ENCODE data around the gene PITRM1.
"Not testable (repeated sequence)": the region's sequence is repeated elsewhere in the genome, so short reads cannot be mapped to it uniquely, and the experiment has no call there.

The PITRM1 gene, protein sequence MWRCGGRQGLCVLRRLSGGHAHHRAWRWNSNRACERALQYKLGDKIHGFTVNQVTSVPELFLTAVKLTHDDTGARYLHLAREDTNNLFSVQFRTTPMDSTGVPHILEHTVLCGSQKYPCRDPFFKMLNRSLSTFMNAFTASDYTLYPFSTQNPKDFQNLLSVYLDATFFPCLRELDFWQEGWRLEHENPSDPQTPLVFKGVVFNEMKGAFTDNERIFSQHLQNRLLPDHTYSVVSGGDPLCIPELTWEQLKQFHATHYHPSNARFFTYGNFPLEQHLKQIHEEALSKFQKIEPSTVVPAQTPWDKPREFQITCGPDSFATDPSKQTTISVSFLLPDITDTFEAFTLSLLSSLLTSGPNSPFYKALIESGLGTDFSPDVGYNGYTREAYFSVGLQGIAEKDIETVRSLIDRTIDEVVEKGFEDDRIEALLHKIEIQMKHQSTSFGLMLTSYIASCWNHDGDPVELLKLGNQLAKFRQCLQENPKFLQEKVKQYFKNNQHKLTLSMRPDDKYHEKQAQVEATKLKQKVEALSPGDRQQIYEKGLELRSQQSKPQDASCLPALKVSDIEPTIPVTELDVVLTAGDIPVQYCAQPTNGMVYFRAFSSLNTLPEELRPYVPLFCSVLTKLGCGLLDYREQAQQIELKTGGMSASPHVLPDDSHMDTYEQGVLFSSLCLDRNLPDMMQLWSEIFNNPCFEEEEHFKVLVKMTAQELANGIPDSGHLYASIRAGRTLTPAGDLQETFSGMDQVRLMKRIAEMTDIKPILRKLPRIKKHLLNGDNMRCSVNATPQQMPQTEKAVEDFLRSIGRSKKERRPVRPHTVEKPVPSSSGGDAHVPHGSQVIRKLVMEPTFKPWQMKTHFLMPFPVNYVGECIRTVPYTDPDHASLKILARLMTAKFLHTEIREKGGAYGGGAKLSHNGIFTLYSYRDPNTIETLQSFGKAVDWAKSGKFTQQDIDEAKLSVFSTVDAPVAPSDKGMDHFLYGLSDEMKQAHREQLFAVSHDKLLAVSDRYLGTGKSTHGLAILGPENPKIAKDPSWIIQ

DNA sequence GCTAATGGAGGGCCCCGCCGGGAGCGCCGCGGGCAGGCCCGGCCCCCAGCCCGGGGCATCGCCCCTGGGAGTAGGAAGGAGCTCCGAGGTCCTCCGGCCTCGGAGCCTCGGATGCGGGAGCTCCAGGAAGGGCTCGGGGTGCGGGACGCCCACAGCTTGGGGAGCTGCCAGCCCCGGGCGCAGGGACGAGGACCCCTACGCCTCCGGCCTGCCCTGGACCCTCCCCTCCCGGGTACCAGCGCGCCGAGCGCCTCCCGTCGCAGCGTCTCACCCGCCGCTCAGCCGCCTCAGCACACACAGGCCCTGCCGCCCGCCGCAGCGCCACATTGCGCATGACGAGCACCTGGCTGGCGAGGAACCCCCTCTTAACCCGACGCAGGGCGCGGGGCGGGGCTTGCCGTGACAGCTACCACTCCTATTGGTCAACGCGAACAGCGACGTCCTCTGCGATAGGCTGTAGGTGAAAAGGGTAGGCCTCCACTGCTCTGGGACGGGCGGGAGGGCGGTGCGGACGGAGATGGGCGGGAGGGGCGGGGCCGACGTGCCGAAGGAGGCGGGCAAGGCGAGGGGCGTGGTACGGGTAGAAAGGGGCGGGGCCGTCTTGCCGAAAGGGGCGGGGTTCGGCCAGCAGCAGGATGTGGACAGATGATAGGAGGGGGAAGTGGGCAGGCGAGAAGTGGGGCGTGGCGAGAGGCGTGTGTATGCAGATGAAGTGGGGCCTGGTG, at the start of gene PITRM1:
Gene PITRM1 (minus strand): TSS at position 337 of the 725 bp plus-strand sequence. CDS start 10 bp downstream, at position 327.
- DNase-seq: peak; percentile 98

DNA sequence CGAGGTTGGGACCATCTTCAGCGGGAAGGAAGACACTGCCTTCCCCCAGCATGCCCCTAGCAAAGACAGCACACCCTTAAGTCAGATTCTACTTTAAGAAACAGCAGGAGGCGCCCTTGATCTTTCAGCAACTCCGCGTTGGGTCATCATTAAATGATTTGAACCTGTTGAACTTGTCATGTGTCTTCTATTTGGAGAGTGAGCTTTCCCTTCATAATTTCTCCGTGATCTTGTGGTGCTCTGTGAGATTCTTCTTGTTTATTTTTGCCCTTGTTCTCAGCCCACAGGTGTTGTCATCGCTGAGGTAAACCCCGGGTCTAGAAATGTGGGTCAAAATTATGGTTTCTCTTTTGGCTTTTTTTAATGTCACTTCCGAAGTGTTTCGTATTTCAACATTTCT, 49.5 kb upstream of the PITRM1 start:
- peak; percentile 12 for DNase-seq

DNA sequence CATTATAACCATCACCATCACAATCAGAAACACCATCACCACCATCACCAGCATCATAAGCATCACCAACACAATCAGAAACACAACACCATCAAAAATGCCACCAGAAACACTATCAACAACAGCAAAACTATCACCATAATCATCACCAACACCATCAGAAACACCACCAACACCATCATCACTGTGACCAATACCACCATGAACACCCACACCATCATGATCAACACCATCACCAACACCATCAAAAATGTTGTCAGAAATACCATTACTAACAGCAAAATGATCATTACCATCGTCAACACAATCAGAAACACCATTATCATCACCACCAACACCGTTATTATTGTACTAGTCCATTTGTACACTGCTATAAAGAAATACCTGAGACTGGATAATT, 49.0 kb upstream of the PITRM1 start:
- DNase-seq: not testable (repeated sequence)

DNA sequence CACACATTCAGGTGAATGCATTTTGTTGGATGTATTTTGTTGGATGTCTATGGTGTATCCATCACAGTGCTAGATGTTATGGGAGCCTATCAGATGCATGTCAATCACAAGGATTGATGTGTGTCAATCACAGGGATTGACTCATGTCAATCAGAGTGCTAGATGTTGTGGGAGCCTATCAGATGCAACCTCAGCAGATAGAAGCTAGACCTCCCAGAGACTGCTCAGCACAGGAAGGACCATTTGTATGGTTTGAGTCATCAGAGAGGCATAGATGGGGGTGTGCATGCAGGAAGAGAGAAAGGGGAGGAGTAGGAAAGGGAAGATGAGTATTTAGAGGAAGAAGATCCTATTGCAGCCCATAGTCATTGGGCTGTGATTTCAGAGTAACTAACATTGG, 48.3 kb upstream of the PITRM1 start:
- DNase-seq: no peak

DNA sequence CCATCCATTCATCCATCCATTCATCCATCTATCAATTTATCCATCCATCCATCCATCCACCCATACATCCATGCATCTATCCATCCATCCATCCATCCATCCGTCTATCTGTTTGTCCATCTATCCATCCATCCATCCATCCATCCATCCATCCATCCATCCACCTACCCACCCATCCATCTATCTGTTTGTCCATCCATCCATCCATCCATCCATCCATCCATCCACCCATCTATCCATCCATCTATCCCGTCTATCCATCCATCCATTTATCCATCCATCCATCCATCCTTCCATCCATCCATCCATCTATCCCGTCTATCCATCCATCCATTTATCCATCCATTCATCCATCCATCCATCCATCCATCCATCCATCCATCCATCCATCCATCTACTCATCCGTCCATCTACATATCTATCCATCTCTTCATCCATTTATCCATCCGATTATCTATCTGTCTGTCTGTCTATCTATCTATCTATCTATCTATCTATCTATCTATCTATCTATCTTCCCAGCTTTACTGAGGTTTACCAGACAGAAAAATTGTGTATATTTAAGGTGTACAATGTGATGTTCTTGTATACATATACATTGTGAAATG, 46.5 kb upstream of the PITRM1 start:
- DNase-seq: not testable (repeated sequence)

DNA sequence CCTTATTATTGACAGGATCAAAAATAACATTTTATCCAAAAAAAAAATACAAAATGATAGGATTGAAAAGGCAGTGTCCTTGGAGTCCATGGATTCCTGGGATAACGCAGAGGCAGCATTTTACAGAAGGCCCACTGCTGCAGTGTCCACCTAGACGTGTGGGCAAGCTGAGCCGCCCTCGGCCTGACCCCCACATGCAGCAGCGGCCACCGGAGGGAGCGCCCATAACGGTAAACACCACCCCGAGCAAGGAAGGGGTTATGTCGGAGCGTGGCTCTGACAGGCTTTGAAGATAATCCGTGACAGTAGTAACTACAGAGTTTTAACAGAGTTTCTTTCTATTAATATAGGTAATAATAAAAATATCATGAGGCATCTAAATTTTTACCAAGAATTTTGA, 45.3 kb upstream of the PITRM1 start:
- no peak for DNase-seq

DNA sequence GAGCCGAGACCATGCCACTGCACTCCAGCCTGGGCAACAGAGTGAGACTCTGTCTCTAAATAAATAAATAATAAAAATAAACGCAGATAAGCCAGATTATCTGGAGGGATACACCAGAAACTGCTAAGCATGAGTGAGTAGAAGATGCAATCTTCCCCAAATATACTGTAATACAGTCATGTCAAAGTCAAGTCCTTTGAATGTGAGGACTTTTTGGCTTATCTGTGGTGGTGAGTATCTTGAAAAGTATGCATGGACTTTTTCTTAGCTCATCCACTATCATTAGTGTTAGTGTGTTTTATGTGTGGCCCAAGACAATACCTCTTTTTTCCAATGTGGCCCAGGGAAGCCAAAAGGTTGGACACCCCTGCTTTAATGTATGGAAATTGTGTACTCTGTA, 44.7 kb upstream of the PITRM1 start:
- no peak for DNase-seq

DNA sequence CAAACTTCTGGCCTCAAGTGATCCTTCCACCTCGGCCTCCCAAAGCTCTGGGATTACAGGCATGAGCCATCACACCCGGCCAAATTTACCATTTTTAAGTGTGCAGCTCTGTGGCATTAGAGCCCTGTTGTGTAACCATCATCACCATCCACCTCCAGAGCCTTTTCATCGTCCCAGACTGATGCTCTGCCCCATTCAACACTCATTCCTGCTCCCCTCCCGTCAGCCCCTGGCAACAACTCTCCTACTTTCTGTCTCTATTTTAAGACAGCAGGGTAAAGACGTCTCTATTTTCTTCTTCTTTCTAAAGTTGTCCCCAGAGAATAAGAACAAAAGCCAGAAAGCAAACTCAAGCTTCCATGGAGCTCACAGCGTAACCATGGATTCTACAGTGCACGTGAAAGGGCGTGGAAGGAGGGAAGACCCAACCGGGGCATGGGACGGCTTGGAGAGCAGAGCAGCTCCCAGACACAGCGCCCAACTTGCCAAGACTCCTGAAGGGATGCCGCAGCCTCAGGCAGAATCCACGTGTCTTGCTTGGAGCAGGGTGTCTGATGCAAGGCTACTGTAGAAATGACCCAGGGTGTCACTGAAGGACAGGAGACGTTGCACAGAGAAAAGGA, 42.7 kb upstream of the PITRM1 start:
- DNase-seq: no peak

DNA sequence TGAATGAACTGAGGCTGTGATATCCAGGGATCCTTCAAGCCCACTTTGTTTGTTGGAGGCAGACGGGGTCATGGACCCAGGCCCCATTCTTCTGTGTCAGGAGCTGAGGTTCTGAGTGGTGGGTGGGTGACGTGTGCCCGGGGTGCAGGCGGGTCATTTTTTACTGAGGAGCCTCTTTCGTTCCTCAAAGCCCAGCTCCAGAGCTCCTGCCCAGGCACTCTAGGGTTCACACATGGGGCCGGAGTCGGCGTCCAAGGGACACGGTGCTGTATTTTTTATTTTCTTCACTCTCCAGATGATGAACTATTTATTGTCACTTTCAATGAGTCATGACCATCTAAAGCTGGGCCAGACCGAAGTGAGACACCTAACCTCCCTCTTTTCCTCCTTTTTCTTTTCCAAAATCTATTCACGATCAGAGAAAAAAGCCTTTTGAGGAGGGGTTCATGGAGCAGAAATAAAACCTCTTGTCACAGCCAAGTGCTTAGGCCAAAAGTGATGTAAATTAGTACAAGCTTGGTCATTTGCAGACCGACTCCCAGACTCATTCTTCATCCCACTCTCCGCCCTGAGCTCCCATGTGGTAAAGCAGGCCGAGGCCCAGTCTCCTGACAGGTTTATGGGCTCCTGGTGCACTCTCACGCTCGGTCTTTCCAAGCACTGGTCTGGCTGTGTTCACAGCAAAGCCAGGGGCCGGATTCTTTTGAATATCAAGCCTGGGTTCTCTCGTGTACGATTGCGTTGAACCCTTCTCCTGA, 41.4 kb upstream of the PITRM1 start:
- no peak for DNase-seq

DNA sequence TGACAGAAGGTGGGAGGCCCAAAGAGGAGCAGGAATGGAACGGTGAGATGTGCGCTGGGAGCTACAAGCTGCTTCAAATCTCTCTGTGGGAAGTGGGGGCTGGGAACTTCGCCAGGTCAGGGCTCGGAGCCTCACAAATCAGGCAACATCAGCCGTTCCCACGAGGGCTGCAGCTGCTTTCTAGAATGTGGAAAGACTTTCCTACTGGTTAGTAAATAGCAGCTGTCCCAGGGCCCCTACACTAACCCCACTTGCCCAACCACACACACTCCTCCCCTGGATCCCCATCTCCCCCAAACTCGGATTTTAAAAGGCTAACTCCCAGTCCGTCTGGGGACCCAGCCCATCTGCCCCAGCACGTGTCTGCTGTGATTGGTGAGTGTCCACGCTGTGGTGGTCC, 40.6 kb upstream of the PITRM1 start:
- DNase-seq: no peak

DNA sequence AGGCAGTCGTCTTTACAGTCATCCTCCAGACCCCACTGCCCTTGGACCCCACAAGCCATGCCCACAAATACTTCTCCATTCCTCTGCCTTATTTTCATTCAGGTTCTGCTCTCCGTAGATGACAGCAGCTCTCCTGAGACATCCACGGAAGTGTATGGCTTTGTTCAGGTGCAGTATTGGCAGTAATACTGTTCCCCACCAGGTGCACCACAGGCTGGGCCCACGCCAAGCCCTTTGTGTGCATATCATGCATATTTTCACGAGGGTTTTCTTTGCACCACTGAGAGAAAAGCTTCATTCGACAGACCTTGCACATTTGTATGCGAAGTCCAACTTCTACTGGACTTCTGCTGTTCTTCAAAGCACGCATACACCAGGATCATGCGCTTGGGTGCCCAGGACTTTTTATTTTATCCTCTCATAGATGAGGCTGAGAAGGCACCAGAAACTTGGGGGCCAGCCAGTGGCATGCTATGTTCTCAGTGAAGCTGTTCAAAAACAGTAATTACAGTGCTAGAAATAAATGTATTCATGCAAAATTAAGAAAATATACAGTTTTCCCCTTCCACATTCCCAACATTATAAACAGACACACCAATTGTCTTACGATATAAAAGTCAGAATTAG, 37.8 kb upstream of the PITRM1 start:
- DNase-seq: no peak

DNA sequence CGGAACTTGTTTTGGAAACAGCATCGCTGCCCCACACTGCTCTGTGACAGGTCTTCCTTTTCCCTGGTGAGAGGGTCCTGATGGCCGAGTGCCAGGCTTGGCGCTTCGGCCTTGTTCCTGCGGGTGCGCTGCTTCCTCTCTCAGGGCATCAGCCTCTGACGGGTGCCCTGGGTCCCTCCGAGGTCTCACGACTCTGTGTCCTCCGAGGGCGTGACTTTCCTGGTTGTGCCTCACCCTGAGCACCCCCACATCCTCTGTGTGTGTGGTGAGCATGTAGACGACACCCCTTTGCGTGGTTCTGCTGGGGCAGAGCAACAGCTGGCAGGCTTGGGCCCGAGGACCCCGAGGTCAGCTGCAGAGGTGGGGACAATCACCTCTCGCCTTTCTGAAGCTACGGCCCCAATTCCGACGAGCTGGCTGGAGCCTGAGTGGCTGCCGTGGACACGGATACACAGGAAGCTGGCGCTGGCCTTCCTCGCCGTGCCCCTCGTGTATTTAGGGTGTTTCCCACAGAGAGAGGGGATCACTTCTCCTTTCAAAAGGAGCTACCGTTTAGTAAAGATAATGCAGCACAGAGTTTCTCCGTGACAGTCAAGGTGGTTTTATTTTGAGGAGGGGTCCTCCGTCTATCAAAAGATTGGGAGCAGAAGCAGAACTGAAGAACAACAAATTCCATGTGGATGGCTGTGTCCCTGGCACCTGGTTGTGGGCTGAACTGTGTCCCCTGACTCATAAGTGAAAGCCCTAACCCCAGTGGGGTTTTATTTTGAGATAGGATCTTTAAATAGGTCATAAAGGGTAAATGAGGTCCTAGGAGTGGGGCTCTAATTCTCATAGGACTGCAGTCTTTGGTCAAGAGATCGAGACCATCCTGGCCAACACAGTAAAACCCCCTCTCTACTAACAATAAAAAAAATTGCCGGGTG, 36.2 kb upstream of the PITRM1 start:
- DNase-seq: no peak

DNA sequence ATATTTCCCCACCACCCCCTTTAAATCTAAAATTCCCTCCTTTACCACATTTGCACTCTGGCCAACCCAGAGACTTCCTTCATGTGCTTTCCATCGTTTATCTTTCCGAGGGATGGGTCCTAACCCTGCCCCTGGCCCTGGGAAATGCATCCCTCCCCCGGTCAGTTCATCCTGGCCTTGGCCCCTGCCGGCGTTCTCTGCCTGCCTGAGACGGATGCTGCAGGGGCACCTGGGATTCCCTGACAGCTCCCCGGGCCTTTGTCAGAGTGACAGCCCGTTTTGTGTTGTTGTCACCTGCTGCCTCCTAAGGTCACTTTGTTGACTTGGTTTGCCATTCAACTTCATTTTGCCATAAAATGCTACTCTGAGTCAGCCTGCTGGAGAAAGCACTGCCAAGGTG, 34.8 kb upstream of the PITRM1 start:
- no peak for DNase-seq

DNA sequence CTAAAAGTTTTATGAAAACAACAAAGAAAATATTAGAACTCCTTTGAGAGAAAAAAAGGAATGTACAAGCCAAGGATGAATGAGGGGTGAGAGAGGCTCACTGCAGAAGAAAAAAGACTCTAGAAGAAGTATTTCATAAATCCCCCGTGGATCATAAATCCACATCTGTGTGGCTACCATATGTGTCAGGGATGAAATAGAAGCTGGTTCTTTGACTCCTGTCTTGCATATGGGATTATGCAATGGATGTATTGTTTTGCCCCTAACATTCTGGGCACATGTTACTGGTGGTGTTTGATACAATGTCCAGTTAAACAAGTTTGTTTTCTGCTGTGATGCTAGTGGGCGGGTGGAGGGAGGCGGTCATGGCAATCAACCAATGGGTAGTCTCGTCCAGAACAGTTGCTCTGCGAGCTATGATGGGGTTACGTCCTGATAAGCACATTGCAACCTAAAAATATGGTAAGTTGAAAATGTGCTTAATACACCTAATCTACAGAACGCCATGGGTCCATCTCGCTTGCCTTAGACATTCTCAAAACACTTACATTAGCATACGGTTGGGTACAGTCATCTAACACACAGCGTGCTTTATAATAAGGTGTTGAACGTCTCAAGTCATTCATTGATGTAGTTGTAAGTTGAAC, 34.1 kb upstream of the PITRM1 start:
- DNase-seq: no peak

DNA sequence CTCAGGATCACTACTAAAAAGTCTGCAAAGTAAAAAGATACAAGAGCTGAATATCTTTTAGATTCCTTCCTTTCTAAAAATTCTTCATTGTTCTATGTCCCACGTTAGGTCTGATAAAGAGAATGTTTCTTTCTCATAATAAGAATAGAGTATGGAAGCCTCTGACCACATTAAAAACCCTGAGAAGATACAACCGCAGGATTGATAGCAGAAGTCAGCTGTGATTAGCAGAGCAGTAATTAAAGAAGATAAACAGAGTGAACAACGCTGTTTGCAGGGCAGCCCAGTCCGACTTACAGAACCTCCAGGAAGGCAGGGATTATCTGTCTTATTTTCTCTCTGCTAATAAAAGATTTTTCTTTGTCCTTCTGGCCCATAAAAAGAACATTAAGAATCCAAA, 31.4 kb upstream of the PITRM1 start:
- peak; percentile 17 for DNase-seq

DNA sequence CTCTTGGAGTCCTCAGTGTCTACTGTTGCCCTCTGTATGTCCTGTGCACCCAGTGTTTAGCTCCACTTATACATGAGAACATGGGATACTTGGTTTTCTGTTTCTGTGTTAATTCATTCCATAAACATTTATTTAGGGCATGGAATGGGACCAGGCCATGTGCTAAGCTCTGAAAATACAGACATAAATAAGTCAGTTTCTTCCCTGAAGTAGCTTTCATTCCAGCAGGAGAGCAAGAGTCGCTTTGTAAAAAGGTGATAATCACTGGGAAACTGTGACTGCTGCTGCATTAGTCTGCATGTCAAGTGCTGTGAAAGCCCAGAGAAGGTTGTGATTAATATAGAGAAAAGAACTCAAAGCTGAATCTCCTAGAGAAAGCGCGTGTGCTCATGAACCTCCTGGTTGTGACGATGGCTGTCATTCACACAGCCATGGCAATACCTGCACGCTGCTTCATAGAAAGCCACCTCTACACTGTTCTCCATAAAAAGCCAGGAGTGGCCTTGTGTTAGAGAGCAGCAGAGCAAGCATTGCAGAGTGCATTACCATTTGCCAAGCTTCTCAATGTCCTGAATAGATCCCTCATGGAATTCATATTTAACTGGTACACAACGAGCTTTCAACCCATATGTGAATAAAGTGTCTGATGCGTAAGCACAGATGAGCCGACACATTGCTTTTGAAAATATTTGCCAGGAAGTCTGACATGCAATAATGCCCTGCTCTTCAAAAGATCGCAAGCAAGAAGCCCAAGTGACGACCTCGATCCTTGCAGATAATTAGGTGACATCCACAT, 30.6 kb upstream of the PITRM1 start:
- no peak for DNase-seq

DNA sequence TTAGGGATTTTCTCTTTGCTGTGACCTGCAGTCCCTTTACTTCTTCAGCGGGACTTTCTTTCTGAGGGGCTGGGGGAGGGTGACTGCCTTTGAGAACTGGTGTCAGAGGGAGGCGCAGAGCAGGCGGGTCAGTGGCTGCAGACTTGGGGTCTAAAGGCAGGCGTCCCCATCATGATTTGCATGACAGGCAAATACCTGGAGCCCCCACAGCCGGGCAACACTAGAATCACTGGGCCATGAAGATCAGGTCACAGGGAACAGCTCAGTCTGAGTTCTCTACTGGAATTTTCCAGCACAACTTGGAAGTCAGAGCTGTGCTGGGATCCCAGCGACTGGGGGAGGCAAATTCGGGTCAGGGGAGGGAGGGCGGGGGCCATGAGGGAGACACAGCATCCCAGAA, 29.2 kb upstream of the PITRM1 start:
- DNase-seq: no peak

DNA sequence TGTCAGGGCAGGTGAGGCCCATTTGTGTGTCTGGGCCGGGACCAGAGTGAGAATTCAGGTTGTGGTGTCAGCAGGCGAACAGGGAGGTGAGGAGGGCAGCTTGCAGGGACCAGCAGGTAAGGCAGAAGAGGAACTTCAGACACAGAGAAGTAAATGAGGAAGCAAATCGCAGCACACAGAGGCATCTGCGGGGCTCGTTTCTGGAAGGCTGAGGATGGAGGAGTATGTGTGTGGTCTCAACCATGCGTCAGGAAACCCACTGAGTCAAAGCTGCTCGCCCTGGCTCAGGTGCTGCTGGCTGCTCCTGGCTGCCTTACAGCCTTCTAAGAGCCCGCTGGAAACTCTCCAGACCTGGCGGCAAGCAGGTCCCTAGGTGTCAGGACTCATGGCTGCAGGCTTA, 26.9 kb upstream of the PITRM1 start:
- no peak for DNase-seq
